CD4-positive, CD25-positive, alpha-beta regulatory T cell (primary cell): ENCODE data around the gene ZNF684. TPM values are rescaled to one million over a fixed set of nuclear protein-coding genes. Genes with fewer than 3 reads are reported as not detected.
"Not testable (repeated sequence)": the region's sequence is repeated elsewhere in the genome, so short reads cannot be mapped to it uniquely, and the experiment has no call there.

Experiments used
- ATAC-seq, 2 donors: fragments of 150-1000 bp; cut with Tn5 transposase; one replicate each; pipeline ENCODE4 v1.10.0; 2021; ENCODE audit warnings: low read depth in 2 of 2, moderate number of reproducible peaks in 2 of 2, moderate library complexity in 1 of 2
- DNase-seq, 3 donors: peaks; one replicate each; pipeline versions ENCODE4 v3.0.0 to v3.0.0-alpha.2; 2012 to 2022; ENCODE audit warnings: mixed read lengths in 1 of 3
- H3K27ac ChIP-seq: one replicate; pipeline ENCODE4 v1.7.0; 2013; ENCODE audit warnings: mild to moderate bottlenecking, low read length; ENCODE audit not compliant: insufficient read depth, poor library complexity, severe bottlenecking
- H3K27me3 ChIP-seq: one replicate; pipeline ENCODE4 v1.7.0; 2013; ENCODE audit warnings: low read length; ENCODE audit not compliant: control insufficient read depth, insufficient read depth
- H3K36me3 ChIP-seq: one replicate; pipeline ENCODE4 v1.7.0; 2013; ENCODE audit warnings: mild to moderate bottlenecking, low read length, moderate library complexity; ENCODE audit not compliant: control insufficient read depth, insufficient read depth
- H3K4me1 ChIP-seq: 2 replicates; pipeline ENCODE4 v1.7.0; 2013; ENCODE audit warnings: mild to moderate bottlenecking, low read length; ENCODE audit not compliant: insufficient read depth, control insufficient read depth, poor library complexity, severe bottlenecking
- H3K4me3 ChIP-seq: one replicate; pipeline ENCODE4 v1.7.0; 2013; ENCODE audit warnings: low read depth, mild to moderate bottlenecking, low read length, moderate library complexity
- H3K9me3 ChIP-seq, 2 experiments: 1 replicate in 1 of 2; 2 replicates in 1 of 2; pipeline ENCODE4 v1.7.0; 2013; ENCODE audit warnings: low read length in 2 of 2, mild to moderate bottlenecking in 1 of 2, moderate library complexity in 1 of 2; ENCODE audit not compliant: control insufficient read depth in 2 of 2
- H3K27ac Mint-ChIP-seq, 3 donors: one replicate each; pipeline ENCODE4 v1.8.0; 2020 to 2022; ENCODE audit warnings: mild to moderate bottlenecking in 3 of 3, mixed read lengths in 3 of 3, moderate library complexity in 2 of 3
- H3K27me3 Mint-ChIP-seq: one replicate; pipeline ENCODE4 v1.8.0; 2022; ENCODE audit warnings: mild to moderate bottlenecking, mixed read lengths
- H3K36me3 Mint-ChIP-seq: one replicate; pipeline ENCODE4 v1.8.0; 2020; ENCODE audit warnings: mixed read lengths
- H3K4me1 Mint-ChIP-seq, 4 donors: one replicate each; pipeline ENCODE4 v1.8.0; 2020 to 2022; ENCODE audit warnings: mixed read lengths in 4 of 4, mild to moderate bottlenecking in 1 of 4
- H3K4me3 Mint-ChIP-seq, 4 donors: one replicate each; pipeline ENCODE4 v1.8.0; 2020 to 2022; ENCODE audit warnings: mild to moderate bottlenecking in 4 of 4, mixed read lengths in 4 of 4, moderate library complexity in 3 of 4
- H3K9me3 Mint-ChIP-seq, 7 donors: one replicate each; pipeline ENCODE4 v1.8.0; 2020 to 2022; ENCODE audit warnings: mixed read lengths in 7 of 7, mild to moderate bottlenecking in 3 of 7, moderate library complexity in 2 of 7
- polyA plus RNA-seq, 4 donors: library from polyadenylated mRNA; unstranded; fragments of 300-500 nt; fragmentation: Illumina TruSeq; gene quantifications; one replicate each; pipeline ENCODE4 v1.2.3, GENCODE V29; 2021
- total RNA-seq: library from RNA; stranded (reverse); gene quantifications from one replicate; pipeline ENCODE4 v1.2.3, GENCODE V29; 2022

Gene ZNF684
- total RNA-seq (5.3 TPM), polyA plus RNA-seq (1 to 10 TPM; 5.3 to 6.0 (median 5.7) TPM)

- Histone ChIP-seq H3K4me3 (peak within 1 kb of the TSS; percentile 99), H3K27ac (peak within 1 kb of the TSS; percentile 70), H3K9me3 (peaks cover 0 to 6% of the 10 kb centered on the region in 2 experiments), H3K4me1 (peaks cover 17% of the 10 kb centered on the region), H3K27me3 (no peaks in the 10 kb centered on the region), H3K36me3 (no peaks in the 10 kb centered on the region)
- Mint-ChIP-seq H3K4me3 (peak within 1 kb of the TSS; percentile 90 to 100 (median 96)), H3K36me3 (peaks cover 4% of the 10 kb centered on the region), H3K27ac (peak within 1 kb of the TSS; percentile 93 to 96 (median 94)), H3K9me3 (peaks cover 0 to 6% (median 4%) of the 10 kb centered on the region in 7 donors), H3K27me3 (peaks cover 24% of the 10 kb centered on the region), H3K4me1 (peaks cover 16 to 33% (median 25%) of the 10 kb centered on the region in 4 donors)
- ATAC-seq (peak; percentile 94 to 97), DNase-seq (peak; percentile 81 to 94 (median 82))
These were observed at the start of gene ZNF684 for GRCh38 chr1:40531381-40532061. TSS of gene ZNF684 (plus strand) at chr1:40531637. CDS start at chr1:40533167, 1,530 bp downstream.

DNA sequence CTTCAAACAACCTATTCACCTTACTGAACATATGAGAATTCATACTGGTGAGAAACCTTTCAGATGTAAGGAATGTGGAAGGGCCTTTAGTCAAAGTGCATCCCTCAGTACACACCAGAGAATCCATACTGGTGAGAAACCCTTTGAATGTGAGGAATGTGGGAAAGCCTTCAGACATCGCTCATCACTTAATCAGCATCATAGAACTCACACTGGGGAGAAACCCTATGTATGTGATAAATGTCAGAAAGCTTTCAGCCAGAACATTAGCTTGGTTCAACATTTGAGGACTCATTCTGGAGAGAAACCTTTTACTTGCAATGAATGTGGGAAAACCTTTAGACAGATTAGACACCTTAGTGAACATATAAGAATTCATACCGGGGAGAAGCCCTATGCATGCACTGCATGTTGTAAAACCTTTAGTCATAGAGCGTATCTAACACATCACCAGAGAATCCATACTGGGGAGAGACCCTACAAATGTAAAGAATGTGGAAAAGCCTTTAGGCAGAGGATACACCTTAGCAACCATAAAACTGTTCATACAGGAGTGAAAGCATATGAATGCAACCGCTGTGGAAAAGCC lies 36.0 kb upstream of the ZNF684 start:
- ATAC-seq (no peak), DNase-seq (no peak)
- no peak overlapping the region for H3K27ac ChIP-seq
- H3K9me3 ChIP-seq: peaks cover 62 to 80% of the 10 kb centered on the region in 2 experiments
- H3K36me3 Mint-ChIP-seq: peaks cover 60% of the 10 kb centered on the region
- peaks cover 56% of the 10 kb centered on the region for H3K36me3 ChIP-seq
- H3K9me3 Mint-ChIP-seq: peaks cover 4 to 72% (median 45%) of the 10 kb centered on the region in 7 donors
- H3K27ac Mint-ChIP-seq: no peak overlapping the region
- no peak overlapping the region for H3K4me3 ChIP-seq
- H3K27me3 ChIP-seq: no peaks in the 10 kb centered on the region
- H3K4me1 Mint-ChIP-seq: no peaks in the 10 kb centered on the region
- H3K4me1 ChIP-seq: no peaks in the 10 kb centered on the region
- no peak overlapping the region for H3K4me3 Mint-ChIP-seq
- no peaks in the 10 kb centered on the region for H3K27me3 Mint-ChIP-seq

GRCh38 chr1:40502651-40503050 lies 28.8 kb upstream of the ZNF684 start:
- H3K36me3 ChIP-seq, H3K27me3 ChIP-seq, H3K27ac Mint-ChIP-seq, H3K4me1 ChIP-seq, H3K4me1 Mint-ChIP-seq, H3K4me3 Mint-ChIP-seq, ATAC-seq, DNase-seq, H3K27ac ChIP-seq, H3K27me3 Mint-ChIP-seq, H3K4me3 ChIP-seq: not testable (repeated sequence)
- H3K9me3 ChIP-seq: peaks cover 44 to 74% of the 10 kb centered on the region in 2 experiments
- Mint-ChIP-seq H3K9me3 (peaks cover 0 to 63% (median 28%) of the 10 kb centered on the region in 7 donors), H3K36me3 (peaks cover 38% of the 10 kb centered on the region)

- DNase-seq: no peak
- Histone ChIP-seq H3K27me3 (no peaks in the 10 kb centered on the region), H3K9me3 (peaks cover 21 to 39% of the 10 kb centered on the region in 2 experiments), H3K4me3 (peak overlapping the region; percentile 81), H3K36me3 (no peaks in the 10 kb centered on the region), H3K27ac (peak overlapping the region; percentile 55), H3K4me1 (peaks cover 15% of the 10 kb centered on the region)
- H3K4me3 Mint-ChIP-seq: peak overlapping the region; percentile 88 to 92 (median 90)
- ATAC-seq: no peak
- H3K27me3 Mint-ChIP-seq: no peaks in the 10 kb centered on the region
- H3K4me1 Mint-ChIP-seq: peaks cover 8 to 22% (median 9%) of the 10 kb centered on the region in 4 donors
- H3K9me3 Mint-ChIP-seq: peaks cover 0 to 37% (median 20%) of the 10 kb centered on the region in 7 donors
- peaks cover 29% of the 10 kb centered on the region for H3K36me3 Mint-ChIP-seq
- H3K27ac Mint-ChIP-seq: peak overlapping the region in 2 of 3 donors; percentile 88 to 90
These were observed 23.5 kb upstream of the ZNF684 start for GRCh38 chr1:40507973-40508372.

GRCh38 chr1:40508375-40509341 lies 22.8 kb upstream of the ZNF684 start, which contains the start of gene EXO5:
TSS of gene EXO5 (plus strand) at chr1:40508767. CDS start at chr1:40514545, 5,778 bp downstream.
- H3K9me3 Mint-ChIP-seq: peaks cover 0 to 33% (median 17%) of the 10 kb centered on the region in 7 donors
- peak; percentile 98 to 99 for ATAC-seq
- H3K4me1 Mint-ChIP-seq: peaks cover 8 to 22% (median 9%) of the 10 kb centered on the region in 4 donors
- Histone ChIP-seq H3K9me3 (peaks cover 14 to 34% of the 10 kb centered on the region in 2 experiments), H3K27ac (peak within 1 kb of the TSS; percentile 55), H3K4me3 (peak within 1 kb of the TSS; percentile 81), H3K36me3 (no peaks in the 10 kb centered on the region), H3K4me1 (peaks cover 15% of the 10 kb centered on the region), H3K27me3 (no peaks in the 10 kb centered on the region)
- peak within 1 kb of the TSS; percentile 85 to 90 (median 88) for H3K27ac Mint-ChIP-seq
- H3K36me3 Mint-ChIP-seq: peaks cover 27% of the 10 kb centered on the region
- peak within 1 kb of the TSS; percentile 88 to 92 (median 90) for H3K4me3 Mint-ChIP-seq
- no peaks in the 10 kb centered on the region for H3K27me3 Mint-ChIP-seq
- peak; percentile 58 to 89 (median 74) for DNase-seq

- ATAC-seq: no peak
- peaks cover 5% of the 10 kb centered on the region for H3K27me3 Mint-ChIP-seq
- Histone ChIP-seq H3K27me3 (no peaks in the 10 kb centered on the region), H3K4me3 (no peak overlapping the region), H3K9me3 (peaks cover 47 to 69% of the 10 kb centered on the region in 2 experiments), H3K27ac (no peak overlapping the region), H3K4me1 (no peaks in the 10 kb centered on the region), H3K36me3 (peaks cover 11% of the 10 kb centered on the region)
- H3K9me3 Mint-ChIP-seq: peaks cover 10 to 51% (median 29%) of the 10 kb centered on the region in 7 donors
- H3K36me3 Mint-ChIP-seq: peaks cover 11% of the 10 kb centered on the region
- H3K4me3 Mint-ChIP-seq: no peak overlapping the region
- no peak overlapping the region for H3K27ac Mint-ChIP-seq
- H3K4me1 Mint-ChIP-seq: peaks cover 0 to 5% (median 0%) of the 10 kb centered on the region in 4 donors
- no peak for DNase-seq
These were observed 11.9 kb upstream of the ZNF684 start for GRCh38 chr1:40519517-40519916.
